ENCODE results near the gene AUTS2. TPM values are rescaled to one million over a fixed set of nuclear protein-coding genes. Genes with fewer than 3 reads are reported as not detected.

AUTS2 gene
- total and polyA plus RNA-seq, 2 of the 8 experiments (the other 6 are each of a cell fraction or from before 2014, with no cell fraction given), result 25.9 to 101 TPM

DNA sequence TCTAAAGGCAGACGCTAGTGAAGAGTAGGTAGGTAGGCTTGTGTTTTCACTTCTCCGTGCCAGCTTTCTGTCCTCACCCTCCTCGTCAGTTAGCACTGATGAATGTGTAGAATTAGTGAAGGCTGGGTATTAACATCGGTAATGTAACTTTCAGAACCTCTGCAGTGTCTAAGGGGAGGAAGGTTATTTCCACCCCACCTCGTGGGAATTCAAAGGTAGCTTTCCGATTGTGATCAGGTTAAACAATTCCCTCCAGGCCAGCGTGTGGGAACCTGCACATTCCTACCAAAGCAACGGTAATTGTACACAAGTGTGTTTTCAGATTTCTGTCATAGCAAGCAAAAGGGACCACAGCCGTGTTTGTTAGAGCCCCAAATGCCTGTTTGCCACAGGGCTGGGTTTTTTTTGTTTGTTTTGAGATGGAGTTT, 1128.7 kb downstream of the AUTS2 start:
- peaks cover 13 to 16% of the 10 kb centered on the region in 2 experiments for H4K20me1 ChIP-seq (replicated peaks in 1 of 2; ENCODE audit: control insufficient read depth in 1 of 2, insufficient read depth in 2 of 2, low read length in 2 of 2)
- H3K18ac ChIP-seq (ENCODE audit: extremely low read depth, low read length), result no peak overlapping the region
- H4K91ac ChIP-seq (replicated peaks; ENCODE audit: insufficient read length, low read length), result peak overlapping the region; percentile 34
- DNase-seq (ENCODE audit: low read depth in 1 of 2, low spot score in 2 of 2) (no peak), FAIRE-seq (no peak)
- ChIA-PET CTCF (ENCODE audit: partially characterized antibody) (interaction anchor here (0.6 to 1.8 kb wide), 3 partner anchors 9 to 944 kb away, joined by 3 to 4 read pairs (median 4); no protein-coding TSS in a partner anchor), POLR2A (ENCODE audit: partially characterized antibody) (interaction anchor here (0.9 to 1.2 kb wide), 4 partner anchors 8 to 27 kb away, joined by 3 to 4 read pairs (median 4); no protein-coding TSS in a partner anchor)
- H3K4ac ChIP-seq (replicated peaks; ENCODE audit: insufficient read length, low read depth, low read length), result no peak overlapping the region
- TF ChIP-seq SP1 (IDR thresholded peaks at IDR 0.05; ENCODE audit: low read depth, low read length) (no peak), RFX5 (IDR thresholded peaks at IDR 0.05; ENCODE audit: borderline replicate concordance, low read depth, low read length) (no peak), ZNF274 (IDR thresholded peaks at IDR 0.05; ENCODE audit: borderline replicate concordance, extremely low read depth, low read length) (no peak), CHD2 (IDR thresholded peaks at IDR 0.05; ENCODE audit: low read length) (no peak), GABPA (IDR thresholded peaks at IDR 0.05; ENCODE audit: borderline replicate concordance, insufficient read depth, low read length) (no peak)
- TF ChIP-seq, protein P1, sequence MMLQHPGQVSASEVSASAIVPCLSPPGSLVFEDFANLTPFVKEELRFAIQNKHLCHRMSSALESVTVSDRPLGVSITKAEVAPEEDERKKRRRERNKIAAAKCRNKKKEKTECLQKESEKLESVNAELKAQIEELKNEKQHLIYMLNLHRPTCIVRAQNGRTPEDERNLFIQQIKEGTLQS (IDR thresholded peaks at IDR 0.05; ENCODE audit: insufficient read depth, low read depth, low read length), result no peak
- H2BK120ac ChIP-seq (replicated peaks; ENCODE audit: low read depth, low read length), result no peak overlapping the region
- no peak overlapping the region for H2AK5ac ChIP-seq (ENCODE audit: low read depth, low read length)
- H3K23me2 ChIP-seq (ENCODE audit: low read depth, low read length), result no peaks in the 10 kb centered on the region
- H2BK5ac ChIP-seq (ENCODE audit: low read depth, low read length), result no peak overlapping the region
- no peak overlapping the region for H2BK20ac ChIP-seq (ENCODE audit: low read length)
- H3K4me1 ChIP-seq (replicated peaks in 1 of 4; ENCODE audit: control insufficient read depth in 3 of 4, insufficient read depth in 4 of 4, low read length in 3 of 4), result peaks cover 6 to 32% (median 27%) of the 10 kb centered on the region in 4 experiments
- peaks cover 17 to 94% of the 10 kb centered on the region in 2 experiments; a peak in 3 of 4 replicates for H3K79me2 ChIP-seq (ENCODE audit: control insufficient read depth in 1 of 2, insufficient read depth in 2 of 2, low read length in 2 of 2)
- H3K9ac ChIP-seq (replicated peaks in 1 of 4; ENCODE audit: extremely low read depth in 1 of 4, low read depth in 3 of 4, low read length in 3 of 4), result no peak overlapping the region
- H3K14ac ChIP-seq (ENCODE audit: insufficient read length), result no peak overlapping the region
- no peak overlapping the region for H3K23ac ChIP-seq (ENCODE audit: insufficient read length)
- H2BK12ac ChIP-seq (ENCODE audit: low read depth, low read length), result no peak overlapping the region
- H4K8ac ChIP-seq (ENCODE audit: extremely low read depth, insufficient read depth, low read length), result no peak overlapping the region
- 75% methylated on average over 9 of the region's 9 CpGs; no CpG with 5 or more reads in 1 of the 2 experiments for WGBS, 2 experiments (ENCODE audit: extremely low coverage in 1 of 2, insufficient coverage in 1 of 2, insufficient read length in 1 of 2, insufficient replicate concordance in 2 of 2, low coverage in 1 of 2, low lambda C conversion rate in 2 of 2, missing lambda C conversion rate in 1 of 2)
- H3K4me2 ChIP-seq (ENCODE audit: insufficient read depth in 1 of 2, low read depth in 2 of 2, low read length in 2 of 2), result peak overlapping the region; percentile 18 to 50; a peak in 2 of 4 replicates
- H2AFZ ChIP-seq (ENCODE audit: low read length), result no peak overlapping the region
- no peaks in the 10 kb centered on the region for H3K27me3 ChIP-seq (replicated peaks in 1 of 4; ENCODE audit: control insufficient read depth in 3 of 4, extremely low read depth in 1 of 4, insufficient read depth in 3 of 4, low read length in 3 of 4)
- 0 out of 4 replicates have a peak, but pooled peaks cover 0 to 3% of the 10 kb centered on the region in 2 experiments for H3K9me3 ChIP-seq (ENCODE audit: insufficient read depth in 2 of 2, low read depth in 1 of 2, low read length in 1 of 2)
- H3K4me3 ChIP-seq (ENCODE audit: extremely low read depth in 1 of 4, insufficient read depth in 2 of 4, low read depth in 3 of 4, low read length in 4 of 4), result peak overlapping the region in 1 of 4 experiments; percentile 2; a peak in 1 of 8 replicates
- no peak overlapping the region for H4K5ac ChIP-seq (ENCODE audit: insufficient read length, low read depth, low read length)
- peaks cover 6% of the 10 kb centered on the region; the same call in 1 of the 2 replicates for H3K79me1 ChIP-seq (ENCODE audit: low read depth, low read length)
- H2BK15ac ChIP-seq (ENCODE audit: low read length), result no peak overlapping the region
- peaks cover 0 to 8% (median 3%) of the 10 kb centered on the region in 4 experiments; a peak in 1 of 8 replicates for H3K36me3 ChIP-seq (ENCODE audit: control insufficient read depth in 2 of 4, insufficient read depth in 4 of 4, low read length in 3 of 4)
- no peak overlapping the region for H3K56ac ChIP-seq (replicated peaks; ENCODE audit: insufficient read length, low read depth, low read length)
- 0 out of 2 replicates have a peak overlapping the region, but pooled peaks have one; percentile 18 for H3K27ac ChIP-seq (ENCODE audit: low read depth, low read length)
